GM12864 (cell line): Measurements from ENCODE around the gene MET.
"Not testable (repeated sequence)": the region's sequence is repeated elsewhere in the genome, so short reads cannot be mapped to it uniquely, and the experiment has no call there.

ENCODE experiments used
- DNase-seq: peaks from one replicate; pipeline ENCODE4 v3.0.0-alpha.2; 2011; ENCODE audit warnings: low read depth
- H3K4me3 ChIP-seq: 2 replicates; pipeline ENCODE4 v1.5.1; 2011; ENCODE audit warnings: mild to moderate bottlenecking, low read depth, low read length, control low read depth
- TF ChIP-seq, protein P1 (sequence below): IDR thresholded peaks from 2 replicates; pipeline ENCODE4 v1.5.1; 2011; ENCODE audit warnings: low read depth, mild to moderate bottlenecking, moderate library complexity, low read length, control low read depth, inconsistent platforms; ENCODE audit errors: missing control alignments

Gene MET

DNA sequence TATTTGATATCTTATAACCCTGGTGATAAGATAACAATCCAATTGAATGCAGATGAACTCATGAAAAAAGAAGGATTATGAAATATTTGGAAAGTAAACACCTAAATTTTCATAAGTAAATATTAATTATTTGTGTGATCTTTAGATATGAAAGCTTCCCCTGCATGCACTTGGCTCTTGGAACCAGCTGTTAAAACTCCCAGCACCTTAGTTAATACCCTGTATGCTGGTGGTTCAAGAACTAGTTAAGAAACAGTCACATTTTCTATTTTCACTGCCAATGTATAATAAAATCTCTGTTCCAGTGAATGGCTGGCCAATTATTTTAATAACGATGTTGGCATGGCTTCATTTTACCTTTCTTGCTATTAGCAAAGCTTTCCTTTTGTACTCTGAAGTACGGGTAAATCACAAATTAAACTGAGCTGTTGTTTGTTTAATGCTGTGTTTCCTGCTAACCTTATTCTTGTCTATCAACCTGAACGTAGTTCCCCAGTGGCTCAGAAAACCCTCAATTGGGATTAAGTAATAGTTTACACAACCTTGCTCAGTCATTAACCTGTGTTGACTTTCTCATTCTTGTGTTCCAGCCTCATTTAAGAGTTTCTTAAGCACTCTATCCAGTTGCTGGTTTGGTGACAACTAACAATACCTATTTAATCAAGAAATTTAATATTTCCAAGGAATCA, 38.9 kb downstream of the MET start:
- no peak for DNase-seq
- H3K4me3 ChIP-seq = no peak overlapping the region
- TF ChIP-seq, protein P1, sequence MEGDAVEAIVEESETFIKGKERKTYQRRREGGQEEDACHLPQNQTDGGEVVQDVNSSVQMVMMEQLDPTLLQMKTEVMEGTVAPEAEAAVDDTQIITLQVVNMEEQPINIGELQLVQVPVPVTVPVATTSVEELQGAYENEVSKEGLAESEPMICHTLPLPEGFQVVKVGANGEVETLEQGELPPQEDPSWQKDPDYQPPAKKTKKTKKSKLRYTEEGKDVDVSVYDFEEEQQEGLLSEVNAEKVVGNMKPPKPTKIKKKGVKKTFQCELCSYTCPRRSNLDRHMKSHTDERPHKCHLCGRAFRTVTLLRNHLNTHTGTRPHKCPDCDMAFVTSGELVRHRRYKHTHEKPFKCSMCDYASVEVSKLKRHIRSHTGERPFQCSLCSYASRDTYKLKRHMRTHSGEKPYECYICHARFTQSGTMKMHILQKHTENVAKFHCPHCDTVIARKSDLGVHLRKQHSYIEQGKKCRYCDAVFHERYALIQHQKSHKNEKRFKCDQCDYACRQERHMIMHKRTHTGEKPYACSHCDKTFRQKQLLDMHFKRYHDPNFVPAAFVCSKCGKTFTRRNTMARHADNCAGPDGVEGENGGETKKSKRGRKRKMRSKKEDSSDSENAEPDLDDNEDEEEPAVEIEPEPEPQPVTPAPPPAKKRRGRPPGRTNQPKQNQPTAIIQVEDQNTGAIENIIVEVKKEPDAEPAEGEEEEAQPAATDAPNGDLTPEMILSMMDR = no peak

DNA sequence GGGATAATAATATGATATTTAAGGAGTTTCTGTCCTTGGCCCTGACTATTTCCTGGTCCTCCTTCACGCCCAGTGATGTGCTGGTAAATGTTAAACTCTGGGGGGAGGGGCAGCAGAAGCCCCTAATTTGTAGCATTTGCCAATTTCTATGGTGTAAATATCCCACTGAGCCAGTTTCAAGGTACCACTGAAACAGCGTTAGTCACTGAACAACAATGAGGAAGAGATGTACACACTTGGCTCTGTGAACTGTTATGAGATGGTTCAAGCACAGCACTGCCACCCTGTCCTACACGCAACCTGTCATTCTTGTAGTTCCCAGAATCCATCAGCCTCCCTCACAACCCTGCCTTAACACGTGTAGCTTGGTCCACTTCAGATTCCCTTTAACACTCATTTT, 39.8 kb downstream of the MET start:
- TF ChIP-seq, protein P1 = no peak
- H3K4me3 ChIP-seq = no peak overlapping the region
- no peak for DNase-seq

DNA sequence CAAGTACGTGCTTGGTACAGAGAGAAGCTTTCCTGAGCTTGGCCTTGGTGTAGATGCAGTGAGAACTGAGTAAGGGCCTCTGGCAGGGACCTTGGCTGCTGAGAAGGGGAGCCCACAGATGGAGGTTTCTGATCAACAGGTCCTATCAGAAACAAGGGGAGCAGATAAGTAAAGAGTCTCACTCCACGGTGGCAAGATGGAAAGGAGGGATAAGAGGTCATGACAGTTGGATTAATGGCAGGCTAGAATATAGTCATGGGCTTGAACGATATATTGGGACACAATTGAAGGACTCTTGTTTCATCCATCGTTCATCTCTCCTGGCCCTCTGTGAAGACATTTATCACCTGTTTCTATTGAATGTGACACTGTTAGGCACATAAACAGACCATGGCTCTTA, 41.5 kb downstream of the MET start:
- no peak overlapping the region for H3K4me3 ChIP-seq
- TF ChIP-seq, protein P1 = no peak
- DNase-seq = no peak

DNA sequence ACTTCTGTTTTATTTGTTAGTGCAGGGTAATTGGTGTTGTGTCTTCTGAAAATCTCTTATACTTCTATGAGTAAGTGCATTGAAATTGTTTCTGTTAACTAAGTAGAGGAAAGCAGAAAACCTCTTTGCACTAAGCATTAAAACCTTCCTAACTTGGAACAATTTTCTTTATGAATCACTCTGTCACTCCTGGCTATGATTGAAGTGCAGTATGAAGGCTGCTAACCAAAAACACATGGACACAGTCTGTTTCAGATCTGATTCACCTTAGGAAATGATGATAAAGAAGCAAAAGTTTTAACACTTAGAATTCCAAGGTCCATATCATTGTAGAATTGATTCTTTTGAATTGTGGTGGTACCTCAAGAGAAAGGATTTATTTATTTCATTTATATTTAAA, 41.9 kb downstream of the MET start:
- no peak overlapping the region for H3K4me3 ChIP-seq
- TF ChIP-seq, protein P1 = no peak
- no peak for DNase-seq

DNA sequence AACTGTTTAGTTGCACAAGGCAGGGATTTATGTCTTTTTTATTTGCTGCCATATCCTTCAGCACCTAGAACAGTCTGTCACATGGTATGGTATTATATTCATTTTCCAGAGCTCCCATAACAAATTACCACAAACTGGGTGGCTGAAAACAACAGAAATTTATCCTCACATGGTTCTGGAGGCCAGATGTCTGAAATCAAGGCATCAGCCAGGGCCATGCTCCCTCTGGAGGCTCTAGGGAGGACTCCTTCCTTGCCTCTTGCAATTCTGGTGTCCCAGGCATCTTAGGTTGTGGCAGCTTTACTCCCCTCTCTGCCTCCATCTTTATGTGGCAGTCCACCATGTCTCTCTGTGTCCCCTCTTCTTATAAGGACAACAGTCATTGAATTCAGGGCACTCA, 43.1 kb downstream of the MET start:
- H3K4me3 ChIP-seq = no peak overlapping the region
- TF ChIP-seq, protein P1 = no peak
- no peak for DNase-seq

DNA sequence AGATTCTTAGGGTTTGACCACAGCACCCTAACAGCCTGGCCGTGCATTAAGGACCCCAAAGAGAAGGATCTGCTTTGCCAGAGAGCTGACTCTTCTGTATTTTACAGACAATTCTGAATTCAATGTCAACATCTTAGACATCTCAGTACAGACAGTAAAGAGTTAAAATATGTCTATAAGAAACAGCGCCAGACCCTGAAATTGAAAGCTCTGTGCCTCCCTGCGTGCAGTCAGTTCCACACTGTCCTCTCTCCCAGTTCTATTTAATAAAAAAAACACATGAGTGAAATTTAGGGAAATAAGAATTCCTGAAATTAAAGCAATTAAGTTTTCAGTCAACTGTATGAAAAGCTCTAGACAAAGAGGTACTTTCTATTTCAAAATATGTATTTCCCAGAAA, 45.1 kb downstream of the MET start:
- no peak overlapping the region for H3K4me3 ChIP-seq
- no peak for DNase-seq
- TF ChIP-seq, protein P1 = no peak

DNA sequence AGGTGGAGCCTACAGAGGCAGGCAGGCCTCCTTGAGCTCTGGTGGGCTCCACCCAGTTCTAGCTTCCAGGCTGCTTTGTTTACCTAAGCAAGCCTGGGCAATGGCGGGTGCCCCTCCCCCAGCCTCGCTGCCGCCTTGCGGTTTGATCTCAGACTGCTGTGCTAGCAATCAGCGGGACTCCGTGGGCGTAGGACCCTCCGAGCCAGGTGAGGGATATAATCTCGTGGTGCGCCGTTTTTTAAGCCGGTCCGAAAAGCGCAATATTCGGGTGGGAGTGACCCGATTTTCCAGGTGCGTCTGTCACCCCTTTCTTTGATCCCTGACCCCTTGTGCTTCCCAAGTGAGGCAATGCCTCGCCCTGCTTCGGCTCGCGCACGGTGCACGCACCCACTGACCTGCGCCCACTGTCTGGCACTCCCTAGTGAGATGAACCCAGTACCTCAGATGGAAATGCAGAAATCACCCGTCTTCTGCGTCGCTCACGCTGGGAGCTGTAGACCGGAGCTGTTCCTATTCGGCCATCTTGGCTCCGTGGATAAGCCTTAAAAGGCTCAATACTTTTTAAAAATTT, 52.0 kb downstream of the MET start:
- not testable (repeated sequence) for H3K4me3 ChIP-seq, DNase-seq
